Fibroblast of lung (primary cell): ENCODE results near the gene GPR55. TPM values are rescaled to one million over a fixed set of nuclear protein-coding genes. Genes with fewer than 3 reads are reported as not detected.

Experiments
- DNase-seq, 2 donors: peaks; one replicate each; pipeline versions ENCODE4 v3.0.0 to v3.0.0-alpha.2; 2010; ENCODE audit warnings: low read depth in 2 of 2
- H2AFZ ChIP-seq: 2 replicates; pipeline ENCODE4 v1.5.1; 2012; ENCODE audit warnings: low read length, control low read depth, inconsistent platforms
- H3K27ac ChIP-seq: 2 replicates; pipeline ENCODE4 v1.5.1; 2011; ENCODE audit warnings: low read length, control low read depth; ENCODE audit not compliant: insufficient read depth
- H3K27me3 ChIP-seq: 2 replicates; pipeline ENCODE4 v1.5.1; 2011; ENCODE audit warnings: mild to moderate bottlenecking, low read length; ENCODE audit not compliant: control insufficient read depth, insufficient read depth
- H3K36me3 ChIP-seq: 2 replicates; pipeline ENCODE4 v1.5.1; 2011; ENCODE audit warnings: low read length; ENCODE audit not compliant: control insufficient read depth, insufficient read depth
- H3K4me1 ChIP-seq: 2 replicates; pipeline ENCODE4 v1.5.1; 2011; ENCODE audit warnings: low read length; ENCODE audit not compliant: control insufficient read depth, insufficient read depth; ENCODE audit errors: extremely low read depth
- H3K4me2 ChIP-seq: 2 replicates; pipeline ENCODE4 v1.5.1; 2011; ENCODE audit warnings: low read length, control low read depth; ENCODE audit not compliant: insufficient read depth; ENCODE audit errors: extremely low read depth
- H3K4me3 ChIP-seq, 4 experiments: fragments of 200-600 bp in 1 of 4; sonication (generic) in 1 of 4; replicated peaks in 1 of 4; 2 replicates each; pipeline ENCODE4 v1.5.1; 2011 to 2016; ENCODE audit warnings: low read length in 4 of 4, low read depth in 3 of 4, mild to moderate bottlenecking in 3 of 4, control low read depth in 2 of 4, inconsistent platforms in 1 of 4, mixed read lengths in 1 of 4; ENCODE audit not compliant: insufficient read depth in 1 of 4; ENCODE audit errors: control extremely low read depth in 1 of 4
- H3K79me2 ChIP-seq: 2 replicates; pipeline ENCODE4 v1.5.1; 2012; ENCODE audit warnings: mild to moderate bottlenecking, low read length, inconsistent platforms; ENCODE audit not compliant: control insufficient read depth, insufficient read depth
- H3K9ac ChIP-seq: 2 replicates; pipeline ENCODE4 v1.5.1; 2011; ENCODE audit warnings: mild to moderate bottlenecking, low read length, control low read depth; ENCODE audit not compliant: insufficient read depth
- H3K9me3 ChIP-seq: 2 replicates; pipeline ENCODE4 v1.5.1; 2012; ENCODE audit warnings: low read depth, low read length; ENCODE audit not compliant: control insufficient read depth, insufficient read depth
- H4K20me1 ChIP-seq: 2 replicates; pipeline ENCODE4 v1.5.1; 2011; ENCODE audit warnings: low read length; ENCODE audit not compliant: control insufficient read depth, insufficient read depth; ENCODE audit errors: extremely low read depth
- CTCF ChIP-seq, 2 donors: IDR thresholded peaks in 1 of 2; conservative IDR thresholded peaks in 1 of 2; 1 replicate in 1 of 2; 2 replicates in 1 of 2; pipeline ENCODE4 v1.5.1; 2011 to 2012; ENCODE audit warnings: low read length in 2 of 2, control low read depth in 1 of 2, inconsistent platforms in 1 of 2, low read depth in 1 of 2, mild to moderate bottlenecking in 1 of 2
- EZH2 ChIP-seq: IDR thresholded peaks from 2 replicates; pipeline ENCODE4 v1.5.1; 2012; ENCODE audit warnings: low read length, control low read depth, mild to moderate bottlenecking; ENCODE audit errors: missing control alignments
- polyA plus RNA-seq, 2 donors: library from polyadenylated mRNA; depleted of rRNA in 1 of 2; stranded (reverse) in 1 of 2; unstranded in 1 of 2; fragments of >200 nt; gene quantifications; 2 replicates each; pipeline ENCODE4 v1.2.1, GENCODE V29; 2011 to 2012; ENCODE audit warnings: missing spikeins in 1 of 2
- total RNA-seq: library from RNA; depleted of rRNA; stranded (reverse); fragments of >200 nt; gene quantifications from 2 replicates; pipeline ENCODE4 v1.2.1, GENCODE V29; 2014

The GPR55 gene
- total and polyA plus RNA-seq, 2 donors (not counting 1 experiment from before 2014, with no cell fraction given) = not detected

GRCh38 chr2:230934231-230935129, 9.4 kb upstream of the GPR55 start:
- no peaks in the 10 kb centered on the region for H4K20me1 ChIP-seq
- no peak overlapping the region for H3K4me3 ChIP-seq
- H3K27ac ChIP-seq = no peak overlapping the region
- H3K4me2 ChIP-seq = no peak overlapping the region
- no peak overlapping the region for H2AFZ ChIP-seq
- no peak for DNase-seq
- H3K36me3 ChIP-seq = no peaks in the 10 kb centered on the region
- H3K27me3 ChIP-seq = peaks cover 3% of the 10 kb centered on the region
- H3K79me2 ChIP-seq = no peaks in the 10 kb centered on the region
- H3K9me3 ChIP-seq = no peaks in the 10 kb centered on the region
- TF ChIP-seq CTCF (conservative IDR thresholded peaks at IDR 0.05 in 1 of 2, IDR thresholded peaks at IDR 0.05 in 1 of 2; ENCODE audit: low read depth in 1 of 2, low read length in 2 of 2) = no peak
- no peak for TF ChIP-seq EZH2
- no peak overlapping the region for H3K9ac ChIP-seq
- H3K4me1 ChIP-seq = peaks cover 2% of the 10 kb centered on the region

- no peak overlapping the region for H3K4me3 ChIP-seq
- H3K27ac ChIP-seq = no peak overlapping the region
- peaks cover 3% of the 10 kb centered on the region for H3K27me3 ChIP-seq
- H3K79me2 ChIP-seq = no peaks in the 10 kb centered on the region
- no peaks in the 10 kb centered on the region for H4K20me1 ChIP-seq
- TF ChIP-seq CTCF (conservative IDR thresholded peaks at IDR 0.05 in 1 of 2, IDR thresholded peaks at IDR 0.05 in 1 of 2; ENCODE audit: low read depth in 1 of 2, low read length in 2 of 2) = no peak
- TF ChIP-seq EZH2 = no peak
- H3K9ac ChIP-seq = no peak overlapping the region
- no peaks in the 10 kb centered on the region for H3K9me3 ChIP-seq
- no peak overlapping the region for H3K4me2 ChIP-seq
- no peak overlapping the region for H2AFZ ChIP-seq
- no peak for DNase-seq
- H3K4me1 ChIP-seq = peaks cover 2% of the 10 kb centered on the region
- H3K36me3 ChIP-seq = no peaks in the 10 kb centered on the region
These were observed 8.6 kb upstream of the GPR55 start for GRCh38 chr2:230933521-230934180.
